Measurements from ENCODE around the gene ASCC1. TPM values are rescaled to one million over a fixed set of nuclear protein-coding genes. Genes with fewer than 3 reads are reported as not detected.

Gene ASCC1
- total RNA-seq, 1 donor from 2014 or later, result 33.3 TPM

DNA sequence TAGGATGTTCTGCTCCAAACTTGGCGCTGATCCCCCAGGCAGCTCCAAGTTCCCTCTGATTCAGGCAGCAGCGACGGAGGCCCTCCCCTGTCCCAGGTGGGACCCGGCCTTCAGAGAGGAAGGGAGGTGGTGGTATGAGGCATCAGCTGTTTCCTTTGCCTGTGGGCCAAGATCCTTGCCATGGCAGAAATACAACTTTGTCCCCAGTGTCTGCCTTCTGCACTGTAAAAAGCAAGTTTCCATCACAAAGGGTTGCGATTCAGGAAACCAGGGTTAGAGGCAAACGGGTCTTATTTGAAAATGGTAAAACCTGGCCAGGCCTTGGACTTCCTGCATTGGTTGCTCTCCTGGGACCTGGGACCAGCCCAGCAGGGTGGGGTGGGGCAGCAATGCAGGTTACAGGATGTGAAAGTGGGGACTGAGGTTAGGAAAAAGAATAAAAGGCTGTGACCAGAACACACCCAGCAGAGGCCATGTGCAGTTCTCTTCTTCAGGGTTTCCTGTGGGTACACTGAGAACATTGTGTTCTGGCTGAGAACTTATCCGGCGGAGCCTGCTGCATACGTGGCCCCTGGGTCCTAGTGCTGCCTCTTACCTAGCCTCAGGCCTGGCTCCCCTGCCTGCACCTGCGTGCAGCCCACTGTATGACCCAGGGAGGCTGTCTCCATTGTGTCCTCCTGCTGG lies 32.5 kb upstream of the ASCC1 start:
- H3K4me3 Mint-ChIP-seq (ENCODE audit: unreplicated experiment), result no peak overlapping the region
- H3K27me3 Mint-ChIP-seq (ENCODE audit: unreplicated experiment), result peaks cover 2% of the 10 kb centered on the region
- H3K4me1 Mint-ChIP-seq (ENCODE audit: low read depth, unreplicated experiment), result peaks cover 15% of the 10 kb centered on the region
- H3K27ac Mint-ChIP-seq (ENCODE audit: unreplicated experiment), result no peak overlapping the region
- no peak for DNase-seq
- H3K36me3 Mint-ChIP-seq (ENCODE audit: unreplicated experiment), result no peaks in the 10 kb centered on the region
- peaks cover 2% of the 10 kb centered on the region for H3K9me3 Mint-ChIP-seq (ENCODE audit: unreplicated experiment)
- TF ChIP-seq, protein P1, sequence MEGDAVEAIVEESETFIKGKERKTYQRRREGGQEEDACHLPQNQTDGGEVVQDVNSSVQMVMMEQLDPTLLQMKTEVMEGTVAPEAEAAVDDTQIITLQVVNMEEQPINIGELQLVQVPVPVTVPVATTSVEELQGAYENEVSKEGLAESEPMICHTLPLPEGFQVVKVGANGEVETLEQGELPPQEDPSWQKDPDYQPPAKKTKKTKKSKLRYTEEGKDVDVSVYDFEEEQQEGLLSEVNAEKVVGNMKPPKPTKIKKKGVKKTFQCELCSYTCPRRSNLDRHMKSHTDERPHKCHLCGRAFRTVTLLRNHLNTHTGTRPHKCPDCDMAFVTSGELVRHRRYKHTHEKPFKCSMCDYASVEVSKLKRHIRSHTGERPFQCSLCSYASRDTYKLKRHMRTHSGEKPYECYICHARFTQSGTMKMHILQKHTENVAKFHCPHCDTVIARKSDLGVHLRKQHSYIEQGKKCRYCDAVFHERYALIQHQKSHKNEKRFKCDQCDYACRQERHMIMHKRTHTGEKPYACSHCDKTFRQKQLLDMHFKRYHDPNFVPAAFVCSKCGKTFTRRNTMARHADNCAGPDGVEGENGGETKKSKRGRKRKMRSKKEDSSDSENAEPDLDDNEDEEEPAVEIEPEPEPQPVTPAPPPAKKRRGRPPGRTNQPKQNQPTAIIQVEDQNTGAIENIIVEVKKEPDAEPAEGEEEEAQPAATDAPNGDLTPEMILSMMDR (IDR thresholded peaks at IDR 0.05; ENCODE audit: partially characterized antibody, unreplicated experiment), result no peak

- no peaks in the 10 kb centered on the region for H3K36me3 Mint-ChIP-seq (ENCODE audit: unreplicated experiment)
- no peak overlapping the region for H3K4me3 Mint-ChIP-seq (ENCODE audit: unreplicated experiment)
- peaks cover 2% of the 10 kb centered on the region for H3K27me3 Mint-ChIP-seq (ENCODE audit: unreplicated experiment)
- peaks cover 4% of the 10 kb centered on the region for H3K9me3 Mint-ChIP-seq (ENCODE audit: unreplicated experiment)
- H3K27ac Mint-ChIP-seq (ENCODE audit: unreplicated experiment), result no peak overlapping the region
- TF ChIP-seq, protein P1 (IDR thresholded peaks at IDR 0.05; ENCODE audit: partially characterized antibody, unreplicated experiment), result no peak
- DNase-seq, result no peak
- peaks cover 14% of the 10 kb centered on the region for H3K4me1 Mint-ChIP-seq (ENCODE audit: low read depth, unreplicated experiment)
Observed at GRCh38 chr10:72245949-72246525, 30.0 kb upstream of the ASCC1 start.

GRCh38 chr10:72244573-72245038 lies 28.5 kb upstream of the ASCC1 start:
- DNase-seq, result no peak
- no peak overlapping the region for H3K4me3 Mint-ChIP-seq (ENCODE audit: unreplicated experiment)
- no peaks in the 10 kb centered on the region for H3K36me3 Mint-ChIP-seq (ENCODE audit: unreplicated experiment)
- TF ChIP-seq, protein P1 (IDR thresholded peaks at IDR 0.05; ENCODE audit: partially characterized antibody, unreplicated experiment), result no peak
- H3K4me1 Mint-ChIP-seq (ENCODE audit: low read depth, unreplicated experiment), result peaks cover 16% of the 10 kb centered on the region
- H3K27ac Mint-ChIP-seq (ENCODE audit: unreplicated experiment), result no peak overlapping the region
- peaks cover 4% of the 10 kb centered on the region for H3K9me3 Mint-ChIP-seq (ENCODE audit: unreplicated experiment)
- H3K27me3 Mint-ChIP-seq (ENCODE audit: unreplicated experiment), result peaks cover 2% of the 10 kb centered on the region

- Mint-ChIP-seq H3K4me3 (ENCODE audit: unreplicated experiment) (no peak overlapping the region), H3K36me3 (ENCODE audit: unreplicated experiment) (no peaks in the 10 kb centered on the region), H3K4me1 (ENCODE audit: low read depth, unreplicated experiment) (peaks cover 16% of the 10 kb centered on the region), H3K9me3 (ENCODE audit: unreplicated experiment) (peaks cover 4% of the 10 kb centered on the region), H3K27me3 (ENCODE audit: unreplicated experiment) (peaks cover 2% of the 10 kb centered on the region), H3K27ac (ENCODE audit: unreplicated experiment) (peak overlapping the region; percentile 28)
- DNase-seq, result no peak
- TF ChIP-seq, protein P1 (IDR thresholded peaks at IDR 0.05; ENCODE audit: partially characterized antibody, unreplicated experiment), result no peak
Observed at GRCh38 chr10:72243822-72244437, 27.9 kb upstream of the ASCC1 start.

DNA sequence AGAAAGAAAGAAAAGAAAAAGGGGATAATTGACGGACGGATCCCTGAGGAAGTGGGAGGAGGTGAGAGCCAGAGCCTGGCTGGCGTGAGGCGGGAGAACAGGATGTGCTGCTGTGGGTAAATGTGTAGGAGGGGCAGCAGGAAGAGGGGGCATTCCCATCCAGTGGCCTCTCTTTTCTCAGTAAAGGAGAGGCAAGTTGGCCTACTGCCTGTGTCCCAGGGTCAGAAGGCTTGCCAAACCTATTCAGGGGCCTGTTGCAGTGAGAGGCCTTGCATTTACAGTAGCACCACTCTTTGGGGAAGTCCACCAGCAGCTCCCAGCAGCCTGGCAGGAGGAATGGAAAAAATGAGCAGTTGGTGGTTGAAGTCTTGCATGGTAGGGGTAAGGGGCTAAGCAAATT lies 26.6 kb upstream of the ASCC1 start:
- TF ChIP-seq, protein P1 (IDR thresholded peaks at IDR 0.05; ENCODE audit: partially characterized antibody, unreplicated experiment), result no peak
- H3K36me3 Mint-ChIP-seq (ENCODE audit: unreplicated experiment), result no peaks in the 10 kb centered on the region
- H3K27me3 Mint-ChIP-seq (ENCODE audit: unreplicated experiment), result no peaks in the 10 kb centered on the region
- H3K4me3 Mint-ChIP-seq (ENCODE audit: unreplicated experiment), result no peak overlapping the region
- peaks cover 10% of the 10 kb centered on the region for H3K4me1 Mint-ChIP-seq (ENCODE audit: low read depth, unreplicated experiment)
- no peak overlapping the region for H3K27ac Mint-ChIP-seq (ENCODE audit: unreplicated experiment)
- H3K9me3 Mint-ChIP-seq (ENCODE audit: unreplicated experiment), result peaks cover 4% of the 10 kb centered on the region
- no peak for DNase-seq

Data from glutamatergic neuron (in vitro differentiated cells).